ENCODE measurements around the gene LSAMP.

LSAMP gene

GRCh38 chr3:116052602-116053001, 392.7 kb downstream of the LSAMP start:
- DNase-seq (ENCODE audit: low spot score), result peak; percentile 55

- no peak for DNase-seq (ENCODE audit: low spot score)
These were observed 393.7 kb downstream of the LSAMP start for GRCh38 chr3:116051586-116051985.

GRCh38 chr3:116051040-116051439, 394.2 kb downstream of the LSAMP start:
- DNase-seq (ENCODE audit: low spot score), result peak; percentile 87

GRCh38 chr3:116050311-116050915, 394.9 kb downstream of the LSAMP start:
- DNase-seq (ENCODE audit: low spot score), result peak; percentile 64

- peak; percentile 59 for DNase-seq (ENCODE audit: low spot score)
These were observed 396.3 kb downstream of the LSAMP start for GRCh38 chr3:116048991-116049390.

- peak; percentile 96 for DNase-seq (ENCODE audit: low spot score)
These were observed 398.9 kb downstream of the LSAMP start for GRCh38 chr3:116046350-116046749.

GRCh38 chr3:116045314-116045713, 400.0 kb downstream of the LSAMP start:
- no peak for DNase-seq (ENCODE audit: low spot score)

GRCh38 chr3:116040152-116040551, 405.1 kb downstream of the LSAMP start:
- DNase-seq (ENCODE audit: low spot score), result peak; percentile 51

- DNase-seq (ENCODE audit: low spot score), result peak; percentile 86
These were observed 405.7 kb downstream of the LSAMP start for GRCh38 chr3:116039651-116039985.

- no peak for DNase-seq (ENCODE audit: low spot score)
These were observed 406.2 kb downstream of the LSAMP start for GRCh38 chr3:116038968-116039650.

GRCh38 chr3:116037954-116038911, 407.1 kb downstream of the LSAMP start:
- no peak for DNase-seq (ENCODE audit: low spot score)

GRCh38 chr3:116035429-116035828, 409.9 kb downstream of the LSAMP start:
- no peak for DNase-seq (ENCODE audit: low spot score)

- no peak for DNase-seq (ENCODE audit: low spot score)
These were observed 410.5 kb downstream of the LSAMP start for GRCh38 chr3:116034794-116035193.

GRCh38 chr3:116034086-116034485, 411.2 kb downstream of the LSAMP start:
- DNase-seq (ENCODE audit: low spot score), result peak; percentile 95

GRCh38 chr3:116033516-116033915, 411.8 kb downstream of the LSAMP start:
- no peak for DNase-seq (ENCODE audit: low spot score)

GRCh38 chr3:116032176-116032575, 413.1 kb downstream of the LSAMP start:
- DNase-seq (ENCODE audit: low spot score), result no peak

GRCh38 chr3:116030131-116030850, 415.0 kb downstream of the LSAMP start:
- DNase-seq (ENCODE audit: low spot score), result peak; percentile 94

GRCh38 chr3:116029266-116029665, 416.0 kb downstream of the LSAMP start:
- no peak for DNase-seq (ENCODE audit: low spot score)

- DNase-seq (ENCODE audit: low spot score), result peak; percentile 83
These were observed 417.1 kb downstream of the LSAMP start for GRCh38 chr3:116028157-116028556.

GRCh38 chr3:116020989-116021388, 424.3 kb downstream of the LSAMP start:
- no peak for DNase-seq (ENCODE audit: low spot score)

GRCh38 chr3:116020495-116020894, 424.8 kb downstream of the LSAMP start:
- DNase-seq (ENCODE audit: low spot score), result peak; percentile 63

- DNase-seq (ENCODE audit: low spot score), result no peak
These were observed 426.0 kb downstream of the LSAMP start for GRCh38 chr3:116019254-116019763.
